IPS DF 6.9 (cell line): Measurements from ENCODE around the gene SH3BP4.

Source experiments
- DNase-seq: peaks from one replicate; pipeline ENCODE4 v3.0.0-alpha.2; 2013; ENCODE audit warnings: low read depth, low spot score
- H3K27ac ChIP-seq: one replicate; pipeline ENCODE4 v1.5.1; 2013; ENCODE audit warnings: low read length, control low read depth
- H3K27me3 ChIP-seq: 2 replicates; pipeline ENCODE4 v1.6.1; 2013; ENCODE audit warnings: mild to moderate bottlenecking, low read length; ENCODE audit not compliant: control insufficient read depth, insufficient read depth
- H3K36me3 ChIP-seq: 2 replicates; pipeline ENCODE4 v1.6.1; 2013; ENCODE audit warnings: low read length; ENCODE audit not compliant: control insufficient read depth, insufficient read depth
- H3K4me1 ChIP-seq: 2 replicates; pipeline ENCODE4 v1.6.1; 2013; ENCODE audit warnings: low read length; ENCODE audit not compliant: control insufficient read depth, insufficient read depth
- H3K4me3 ChIP-seq: 2 replicates; pipeline ENCODE4 v1.5.1; 2013; ENCODE audit warnings: mild to moderate bottlenecking, low read length
- H3K9me3 ChIP-seq: 2 replicates; pipeline ENCODE4 v1.6.1; 2013; ENCODE audit warnings: low read length, inconsistent platforms; ENCODE audit not compliant: control insufficient read depth, insufficient read depth
- WGBS: extraction: QIAGEN DNeasy Blood & Tissue Kit; methylation state at CpG from one replicate; pipeline ENCODE4 v1.1.7; 2013; ENCODE audit warnings: mixed read lengths, missing lambda C conversion rate; ENCODE audit not compliant: insufficient read length, insufficient coverage; 5-methylcytosine and 5-hydroxymethylcytosine counted together

Gene SH3BP4

GRCh38 chr2:234919711-234920110 lies 32.1 kb upstream of the SH3BP4 start:
- Histone ChIP-seq H3K27ac (no peak overlapping the region), H3K9me3 (no peaks in the 10 kb centered on the region), H3K4me1 (peaks cover 2% of the 10 kb centered on the region), H3K27me3 (no peaks in the 10 kb centered on the region), H3K4me3 (no peak overlapping the region), H3K36me3 (no peaks in the 10 kb centered on the region)
- DNase-seq = no peak
- WGBS = no CpG with 5 or more reads among the region's 3 CpGs

GRCh38 chr2:234920836-234921235 lies 31.0 kb upstream of the SH3BP4 start:
- H3K27me3 ChIP-seq = no peaks in the 10 kb centered on the region
- H3K36me3 ChIP-seq = no peaks in the 10 kb centered on the region
- peaks cover 2% of the 10 kb centered on the region for H3K4me1 ChIP-seq
- no peak for DNase-seq
- no peak overlapping the region for H3K4me3 ChIP-seq
- no peak overlapping the region for H3K27ac ChIP-seq
- no peaks in the 10 kb centered on the region for H3K9me3 ChIP-seq
- no CpG with 5 or more reads among the region's 2 CpGs for WGBS

- DNase-seq = no peak
- WGBS = no CpG with 5 or more reads among the region's 11 CpGs
Measured at GRCh38 chr2:234929002-234929401, 22.8 kb upstream of the SH3BP4 start.

GRCh38 chr2:234930397-234930796 lies 21.4 kb upstream of the SH3BP4 start:
- Histone ChIP-seq H3K36me3 (no peaks in the 10 kb centered on the region), H3K27ac (no peak overlapping the region), H3K4me3 (no peak overlapping the region), H3K9me3 (no peaks in the 10 kb centered on the region), H3K27me3 (no peaks in the 10 kb centered on the region), H3K4me1 (0 out of 2 replicates have a peak, but pooled peaks cover 3% of the 10 kb centered on the region)
- DNase-seq = no peak
- no CpG with 5 or more reads among the region's 4 CpGs for WGBS

More at GRCh38 chr2:234929002-234929401, 22.8 kb upstream of the SH3BP4 start:
- H3K4me3 ChIP-seq = no peak overlapping the region
- H3K27ac ChIP-seq = no peak overlapping the region
- 0 out of 2 replicates have a peak, but pooled peaks cover 2% of the 10 kb centered on the region for H3K4me1 ChIP-seq
- no peaks in the 10 kb centered on the region for H3K9me3 ChIP-seq
- no peaks in the 10 kb centered on the region for H3K27me3 ChIP-seq
- no peaks in the 10 kb centered on the region for H3K36me3 ChIP-seq

- no peak for DNase-seq
- H3K27ac ChIP-seq = no peak overlapping the region
- H3K36me3 ChIP-seq = no peaks in the 10 kb centered on the region
- H3K9me3 ChIP-seq = no peaks in the 10 kb centered on the region
- no CpG with 5 or more reads among the region's 2 CpGs for WGBS
- no peaks in the 10 kb centered on the region for H3K27me3 ChIP-seq
- H3K4me1 ChIP-seq = 0 out of 2 replicates have a peak, but pooled peaks cover 4% of the 10 kb centered on the region
- no peak overlapping the region for H3K4me3 ChIP-seq
Measured at GRCh38 chr2:234931371-234931770, 20.4 kb upstream of the SH3BP4 start.

GRCh38 chr2:234932591-234933168 lies 19.1 kb upstream of the SH3BP4 start:
- WGBS = no CpG with 5 or more reads among the region's 12 CpGs
- DNase-seq = no peak
- H3K4me3 ChIP-seq = no peak overlapping the region
- no peak overlapping the region for H3K27ac ChIP-seq
- no peaks in the 10 kb centered on the region for H3K36me3 ChIP-seq
- H3K4me1 ChIP-seq = 0 out of 2 replicates have a peak, but pooled peaks cover 4% of the 10 kb centered on the region
- H3K27me3 ChIP-seq = no peaks in the 10 kb centered on the region
- H3K9me3 ChIP-seq = no peaks in the 10 kb centered on the region

- no peaks in the 10 kb centered on the region for H3K36me3 ChIP-seq
- H3K9me3 ChIP-seq = no peaks in the 10 kb centered on the region
- 0 out of 2 replicates have a peak, but pooled peaks cover 4% of the 10 kb centered on the region for H3K4me1 ChIP-seq
- no peak for DNase-seq
- H3K27me3 ChIP-seq = no peaks in the 10 kb centered on the region
- no peak overlapping the region for H3K27ac ChIP-seq
- WGBS = no CpG with 5 or more reads among the region's 5 CpGs
- H3K4me3 ChIP-seq = no peak overlapping the region
Measured at GRCh38 chr2:234935311-234935710, 16.5 kb upstream of the SH3BP4 start.

GRCh38 chr2:234939576-234939975 lies 12.2 kb upstream of the SH3BP4 start:
- Histone ChIP-seq H3K9me3 (no peaks in the 10 kb centered on the region), H3K27ac (no peak overlapping the region), H3K4me1 (0 out of 2 replicates have a peak, but pooled peaks cover 4% of the 10 kb centered on the region), H3K27me3 (no peaks in the 10 kb centered on the region), H3K36me3 (no peaks in the 10 kb centered on the region), H3K4me3 (no peak overlapping the region)
- DNase-seq = no peak
- no CpG with 5 or more reads among the region's 4 CpGs for WGBS

GRCh38 chr2:234939996-234940395 lies 11.8 kb upstream of the SH3BP4 start:
- Histone ChIP-seq H3K27ac (no peak overlapping the region), H3K9me3 (no peaks in the 10 kb centered on the region), H3K4me3 (no peak overlapping the region), H3K4me1 (0 out of 2 replicates have a peak, but pooled peaks cover 4% of the 10 kb centered on the region), H3K36me3 (no peaks in the 10 kb centered on the region), H3K27me3 (no peaks in the 10 kb centered on the region)
- DNase-seq = no peak
- no CpG with 5 or more reads among the region's 5 CpGs for WGBS

GRCh38 chr2:234940527-234940926 lies 11.3 kb upstream of the SH3BP4 start:
- H3K36me3 ChIP-seq = no peaks in the 10 kb centered on the region
- 0 out of 2 replicates have a peak, but pooled peaks cover 3% of the 10 kb centered on the region for H3K4me1 ChIP-seq
- no peaks in the 10 kb centered on the region for H3K27me3 ChIP-seq
- no peaks in the 10 kb centered on the region for H3K9me3 ChIP-seq
- H3K4me3 ChIP-seq = no peak overlapping the region
- no peak overlapping the region for H3K27ac ChIP-seq
- DNase-seq = no peak
- WGBS = no CpG with 5 or more reads among the region's 7 CpGs

- Histone ChIP-seq H3K27me3 (no peaks in the 10 kb centered on the region; the same call in 1 of the 2 replicates), H3K4me3 (no peak overlapping the region), H3K9me3 (no peaks in the 10 kb centered on the region), H3K4me1 (0 out of 2 replicates have a peak, but pooled peaks cover 4% of the 10 kb centered on the region), H3K36me3 (no peaks in the 10 kb centered on the region), H3K27ac (no peak overlapping the region)
- no CpG with 5 or more reads among the region's 14 CpGs for WGBS
- no peak for DNase-seq
Measured at GRCh38 chr2:234945339-234945873, 6.4 kb upstream of the SH3BP4 start.
